Kidney (tissue), 14 donors: ENCODE results near the gene CACNA1A. TPM values are rescaled to one million over a fixed set of nuclear protein-coding genes. Genes with fewer than 3 reads are reported as not detected.

Experiments
- DNase-seq, 5 donors: peaks; one replicate each; pipeline ENCODE4 v3.0.0-alpha.2; 2013 to 2020
- FAIRE-seq: peaks from 2 replicates; lab custom pipeline; 2012; peaks lifted over from hg19 to GRCh38; lab: Jason Lieb, UNC
- H3K27ac ChIP-seq, 2 donors: one replicate each; pipeline ENCODE4 v1.7.0; 2013; ENCODE audit warnings: low read depth in 2 of 2, low read length in 2 of 2, inconsistent platforms in 1 of 2
- H3K27me3 ChIP-seq: one replicate; pipeline ENCODE4 v1.7.1; 2013; ENCODE audit warnings: low read length, inconsistent platforms; ENCODE audit not compliant: control insufficient read depth, insufficient read depth
- H3K36me3 ChIP-seq, 3 donors: one replicate each; pipeline versions ENCODE4 v1.7.0 to v1.7.1; 2013; ENCODE audit warnings: low read length in 3 of 3, control low read depth in 1 of 3, inconsistent platforms in 1 of 3; ENCODE audit not compliant: insufficient read depth in 3 of 3, control insufficient read depth in 2 of 3
- H3K4me1 ChIP-seq, 3 donors: one replicate each; pipeline versions ENCODE4 v1.7.0 to v1.7.1; 2013; ENCODE audit warnings: low read length in 3 of 3, inconsistent platforms in 1 of 3, low read depth in 1 of 3; ENCODE audit not compliant: control insufficient read depth in 2 of 3, insufficient read depth in 2 of 3
- H3K4me3 ChIP-seq, 3 donors: one replicate each; pipeline versions ENCODE4 v1.7.0 to v1.8.1; 2013; ENCODE audit warnings: low read length in 3 of 3, control low read depth in 1 of 3, inconsistent platforms in 1 of 3
- H3K9ac ChIP-seq, 3 donors: one replicate each; pipeline versions ENCODE4 v1.7.0 to v1.7.1; 2013; ENCODE audit warnings: low read length in 3 of 3, control low read depth in 1 of 3, inconsistent platforms in 1 of 3
- H3K9me3 ChIP-seq, 3 donors: one replicate each; pipeline versions ENCODE4 v1.7.0 to v1.7.1; 2013; ENCODE audit warnings: low read length in 3 of 3, control low read depth in 1 of 3, inconsistent platforms in 1 of 3; ENCODE audit not compliant: control insufficient read depth in 2 of 3, insufficient read depth in 1 of 3
- CTCF ChIP-seq: IDR thresholded peaks from 3 replicates; pipeline ENCODE4 v1.5.1; 2012; ENCODE audit warnings: mild to moderate bottlenecking, moderate library complexity, borderline replicate concordance; ENCODE audit not compliant: insufficient read depth; ENCODE audit errors: extremely low read depth
- intact Hi-C: fragments of 100-400 bp; cut with DNase I; formaldehyde crosslinking; loops from one replicate; pipeline ENCODE4 v1.11.1; 2022
- polyA plus RNA-seq: library from polyadenylated mRNA; stranded (reverse); fragments of 350-450 nt; fragmentation: Illumina TruSeq; extraction: RNeasy Lipid Tissue Mini Kit (QIAGEN cat#74804); gene quantifications from one replicate; pipeline ENCODE4 v1.2.3, GENCODE V29; 2014; ENCODE audit warnings: low read depth, low replicate concordance; ENCODE audit not compliant: insufficient read depth
- total RNA-seq: library from RNA; stranded (reverse); fragmentation: NEBNext Ultra II Directional; extraction: Animal tissue kit (Norgen Biotek cat#: 25700); gene quantifications from one replicate; pipeline ENCODE4 v1.2.1, GENCODE V29; 2021
- donor health status: control.
- donor health status: control.
- donor health status: control.
- donor health status: control.
- donor health status: control.
- donor health status: DM: yes; HTN: yes; CAD: no.
- donor health status: Normal renal cell carcinoma (clear cell type).

CACNA1A gene
- total and polyA plus RNA-seq, 2 donors from 2014 or later = 0.30 to 1.7 TPM

GRCh38 chr19:13548131-13548530 is 41.9 kb upstream of the CACNA1A start:
- Histone ChIP-seq H3K4me3 (no peak overlapping the region), H3K9ac (no peak overlapping the region), H3K27ac (no peak overlapping the region), H3K4me1 (no peaks in the 10 kb centered on the region), H3K9me3 (peaks cover 0 to 6% (median 0%) of the 10 kb centered on the region in 3 donors), H3K36me3 (no peaks in the 10 kb centered on the region), H3K27me3 (no peaks in the 10 kb centered on the region)
- intact Hi-C loops = no loop called here
- TF ChIP-seq CTCF = no peak
- DNase-seq (no peak), FAIRE-seq (no peak)

DNA sequence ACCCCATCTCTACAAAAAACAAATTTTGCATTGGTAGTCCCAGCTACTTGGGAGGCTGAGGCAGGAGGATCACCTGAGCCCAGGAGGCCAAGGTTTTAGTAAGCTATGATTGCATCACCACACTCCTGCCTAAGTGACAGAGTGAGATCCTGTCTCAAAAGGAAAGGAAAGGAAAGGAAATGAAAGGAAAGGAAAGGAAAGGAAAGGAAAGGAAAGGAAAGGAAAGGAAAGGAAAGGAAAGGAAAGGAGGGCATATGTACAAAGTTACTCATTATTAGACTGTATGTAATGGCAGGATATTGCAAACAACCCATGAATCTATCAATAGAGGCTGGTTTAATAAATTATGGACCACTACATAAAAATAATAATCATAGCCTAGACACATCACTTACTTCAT is 40.8 kb upstream of the CACNA1A start:
- no peak for TF ChIP-seq CTCF
- Histone ChIP-seq H3K9ac (no peak overlapping the region), H3K4me1 (no peaks in the 10 kb centered on the region), H3K4me3 (no peak overlapping the region), H3K27ac (no peak overlapping the region), H3K36me3 (no peaks in the 10 kb centered on the region), H3K27me3 (no peaks in the 10 kb centered on the region), H3K9me3 (peaks cover 0 to 6% (median 0%) of the 10 kb centered on the region in 3 donors)
- FAIRE-seq (no peak), DNase-seq (no peak)
- intact Hi-C loops = no loop called here

GRCh38 chr19:13544423-13544822 is 38.1 kb upstream of the CACNA1A start:
- no peak for TF ChIP-seq CTCF
- no peak for FAIRE-seq
- no peak overlapping the region for H3K9ac ChIP-seq
- no peaks in the 10 kb centered on the region for H3K36me3 ChIP-seq
- no peaks in the 10 kb centered on the region for H3K27me3 ChIP-seq
- DNase-seq = no peak
- no peak overlapping the region for H3K27ac ChIP-seq
- intact Hi-C loops = no loop called here
- no peaks in the 10 kb centered on the region for H3K4me1 ChIP-seq
- peaks cover 0 to 6% (median 0%) of the 10 kb centered on the region in 3 donors for H3K9me3 ChIP-seq
- no peak overlapping the region for H3K4me3 ChIP-seq

DNA sequence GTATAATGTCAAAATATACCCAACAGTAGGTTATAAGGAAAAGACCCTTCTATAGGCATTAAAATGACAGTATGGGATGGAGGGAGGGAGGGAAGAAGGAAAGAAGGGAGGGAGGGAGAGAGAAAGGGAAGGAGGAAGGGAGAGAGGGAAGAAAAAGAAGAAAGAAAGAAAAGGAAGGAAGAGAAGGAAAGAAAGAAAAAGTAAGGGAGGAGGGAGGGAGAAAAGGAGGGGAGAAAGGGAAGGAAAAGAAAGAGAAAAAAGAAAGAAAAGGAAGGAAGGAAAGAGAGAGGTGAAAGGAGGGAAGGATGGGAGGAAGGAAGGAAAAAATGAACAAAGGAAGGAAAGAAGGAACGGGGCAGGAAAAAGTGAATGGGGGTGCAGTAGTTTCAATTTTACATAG is 35.3 kb upstream of the CACNA1A start:
- H3K27ac ChIP-seq = no peak overlapping the region
- peaks cover 0 to 6% (median 0%) of the 10 kb centered on the region in 3 donors for H3K9me3 ChIP-seq
- no peaks in the 10 kb centered on the region for H3K4me1 ChIP-seq
- no peak for FAIRE-seq
- TF ChIP-seq CTCF = no peak
- intact Hi-C loops = no loop called here
- DNase-seq = no peak
- H3K27me3 ChIP-seq = no peaks in the 10 kb centered on the region
- H3K36me3 ChIP-seq = no peaks in the 10 kb centered on the region
- H3K9ac ChIP-seq = no peak overlapping the region
- H3K4me3 ChIP-seq = no peak overlapping the region
